ENCODE measurements around the gene SERPINB10. TPM values are rescaled to one million over a fixed set of nuclear protein-coding genes. Genes with fewer than 3 reads are reported as not detected.

Gene SERPINB10
- total RNA-seq, 1 donor from 2014 or later, result not detected

DNA sequence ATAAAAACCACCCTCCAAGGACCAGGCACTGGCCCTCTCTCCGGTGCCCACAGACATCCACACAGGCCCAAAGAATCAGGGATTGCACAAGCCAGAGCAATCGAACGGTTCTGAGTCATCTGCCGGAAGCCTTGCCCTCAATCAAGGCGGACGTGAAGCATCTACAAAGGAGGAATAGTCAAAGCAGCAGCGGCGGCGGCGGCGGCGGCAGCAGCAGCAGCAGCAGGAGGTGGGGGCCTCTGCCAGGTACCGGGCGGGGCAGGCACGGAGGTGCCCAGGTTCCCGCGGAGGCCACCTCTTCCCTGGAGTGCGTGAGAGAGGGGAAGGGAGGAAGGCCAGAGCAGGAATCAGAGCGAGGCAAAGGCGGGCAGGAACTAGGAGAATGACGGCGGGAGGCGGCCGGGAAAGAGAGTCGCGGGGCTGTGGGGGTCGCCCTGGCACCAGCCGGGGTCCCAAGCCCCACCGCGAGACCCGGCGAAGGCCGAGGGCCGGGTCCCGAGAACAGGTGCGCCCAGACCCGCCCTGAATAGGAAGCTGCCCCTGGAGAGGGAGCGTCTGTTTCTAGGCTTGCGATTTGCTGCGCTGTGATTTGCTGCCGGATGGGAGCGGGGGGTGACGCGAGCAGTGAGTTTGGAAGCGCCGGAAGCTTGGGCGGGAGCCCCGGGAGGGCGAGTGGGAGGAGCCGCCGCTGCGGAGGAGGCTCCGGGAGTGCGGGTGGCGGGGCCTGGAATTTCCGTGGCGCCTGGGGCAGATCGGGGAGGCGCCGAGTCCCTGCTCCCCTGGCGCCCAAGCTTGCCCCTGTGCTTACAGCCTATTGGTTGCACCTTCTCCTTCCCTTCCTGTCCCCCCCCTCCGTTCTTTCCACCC, 62.4 kb downstream of the SERPINB10 start, which contains the start of gene SERPINB8:
Gene SERPINB8, plus strand, starts transcription at position 140 of the 867 bp plus-strand sequence. CDS start 8,228 bp downstream, outside the sequence.
- peak; percentile 96 for DNase-seq
- peak; percentile 99 for ATAC-seq (ENCODE audit: poor library complexity)
- intact Hi-C loops (cut with DNase I), result no loop called here

DNA sequence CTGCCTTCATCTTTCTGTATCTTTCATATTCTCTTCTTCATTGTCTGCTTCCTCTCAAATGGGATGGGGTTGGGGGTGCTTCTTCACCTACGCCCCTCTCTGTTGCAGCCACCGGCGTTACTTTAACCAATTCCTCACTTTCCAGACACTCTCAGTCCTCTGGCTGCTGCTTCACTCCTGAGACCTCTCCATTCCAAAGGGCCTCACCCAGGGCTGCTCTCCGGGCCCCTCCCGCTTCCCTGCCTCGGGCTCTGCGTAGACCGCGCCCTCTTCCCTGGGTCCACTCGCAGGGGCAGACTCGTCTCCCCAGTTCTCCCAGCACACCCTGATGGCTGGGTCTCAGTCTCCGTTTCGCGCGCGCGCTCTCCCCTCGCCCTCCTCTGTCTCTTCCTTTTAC, 63.0 kb downstream of the SERPINB10 start:
- DNase-seq (peak; percentile 65), ATAC-seq (ENCODE audit: poor library complexity) (peak; percentile 64)
- intact Hi-C loops (cut with DNase I), result no loop called here

DNA sequence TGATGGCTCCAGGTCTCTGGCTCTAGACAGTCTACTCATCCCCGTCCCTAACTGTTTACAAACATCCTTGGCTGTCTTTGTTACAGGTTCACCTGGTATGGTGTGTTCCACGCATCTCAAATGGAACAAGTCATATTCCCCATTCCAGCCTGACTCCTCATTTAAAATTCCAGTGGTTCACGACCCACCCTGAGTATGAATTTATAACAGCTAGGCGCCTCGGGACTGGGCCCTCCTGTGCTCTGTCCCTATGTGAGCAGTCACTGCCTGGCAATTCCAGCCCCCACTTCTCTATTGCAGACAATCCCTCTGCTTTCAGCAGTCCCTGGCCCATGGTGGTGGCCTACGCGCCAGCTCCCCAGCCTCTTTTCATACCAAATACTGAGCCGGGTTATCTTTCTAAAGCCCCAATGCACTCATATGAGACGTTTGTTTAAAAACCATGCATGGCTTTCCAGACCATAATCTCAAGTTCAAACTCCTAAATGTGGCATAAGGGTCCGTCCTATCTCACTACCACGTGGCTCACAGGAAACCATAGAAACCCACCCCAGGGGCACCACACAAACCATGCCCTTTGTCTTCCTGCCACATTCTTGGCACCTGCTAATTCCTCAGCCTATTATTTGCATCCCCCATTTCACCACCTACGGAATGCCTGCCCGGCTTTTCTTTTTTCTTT, 63.7 kb downstream of the SERPINB10 start:
- no peak for ATAC-seq (ENCODE audit: poor library complexity)
- intact Hi-C loops (cut with DNase I), result no loop called here

DNA sequence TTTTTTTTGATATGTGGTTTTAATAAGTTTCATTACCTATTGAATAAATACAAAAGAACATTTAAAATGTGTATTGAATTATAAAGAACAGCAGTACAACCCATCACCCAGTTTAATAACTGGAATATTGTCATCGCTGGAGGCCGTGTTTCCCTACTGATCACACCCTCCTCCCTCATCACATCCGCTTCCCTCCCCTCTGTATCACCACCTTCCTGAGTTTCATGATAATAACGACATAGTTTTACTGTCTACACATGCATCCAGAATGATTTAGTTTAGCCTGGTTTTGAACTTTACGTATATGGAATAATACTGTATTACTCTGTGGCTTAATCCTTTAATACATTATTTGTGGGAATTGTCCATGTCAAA, 64.2 kb downstream of the SERPINB10 start:
- intact Hi-C loops (cut with DNase I), result no loop called here
- DNase-seq, result no peak
- no peak for ATAC-seq (ENCODE audit: poor library complexity)

More for the DNA sequence above, 63.7 kb downstream of the SERPINB10 start:
- DNase-seq, result no peak

DNA sequence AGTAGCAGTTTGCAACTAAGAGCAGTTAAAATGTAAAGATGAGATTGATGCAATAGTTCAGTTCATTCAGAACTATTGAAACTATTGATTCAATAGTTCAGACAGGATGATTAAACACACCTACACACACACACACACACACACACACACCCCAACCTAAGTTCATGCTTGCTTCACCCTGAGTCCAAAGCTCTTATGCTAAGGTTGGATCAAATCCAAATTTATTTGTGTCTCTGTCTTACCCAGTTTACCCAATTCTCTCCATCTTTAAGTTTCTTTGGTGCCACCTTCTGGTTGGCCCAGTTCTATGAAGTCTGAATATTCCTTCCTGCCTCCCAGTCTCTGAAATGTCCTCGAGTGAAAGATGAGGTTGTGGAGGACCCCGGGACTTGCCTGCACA, 67.2 kb downstream of the SERPINB10 start:
- no peak for DNase-seq
- no peak for ATAC-seq (ENCODE audit: poor library complexity)
- intact Hi-C loops (cut with DNase I), result no loop called here

DNA sequence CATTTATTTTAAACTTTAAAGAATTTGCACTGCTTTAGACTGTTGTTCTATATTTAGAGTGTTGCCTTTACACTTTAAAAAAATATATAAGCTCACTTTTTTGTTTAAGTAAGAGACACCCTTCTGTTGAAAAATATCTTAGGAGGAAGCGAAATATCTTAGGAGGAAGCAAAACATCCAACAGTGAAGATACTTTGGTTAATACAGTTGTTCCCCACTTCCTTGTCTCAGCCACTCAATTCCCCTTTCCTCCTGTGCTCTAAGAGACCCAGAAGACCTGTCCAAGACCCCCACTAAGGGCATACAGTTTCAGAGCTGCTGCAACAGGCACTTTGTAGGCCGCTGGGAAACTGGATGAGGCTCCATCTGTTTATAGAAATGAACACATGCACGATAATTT, 67.9 kb downstream of the SERPINB10 start:
- intact Hi-C loops (cut with DNase I), result no loop called here
- no peak for ATAC-seq (ENCODE audit: poor library complexity)
- no peak for DNase-seq

DNA sequence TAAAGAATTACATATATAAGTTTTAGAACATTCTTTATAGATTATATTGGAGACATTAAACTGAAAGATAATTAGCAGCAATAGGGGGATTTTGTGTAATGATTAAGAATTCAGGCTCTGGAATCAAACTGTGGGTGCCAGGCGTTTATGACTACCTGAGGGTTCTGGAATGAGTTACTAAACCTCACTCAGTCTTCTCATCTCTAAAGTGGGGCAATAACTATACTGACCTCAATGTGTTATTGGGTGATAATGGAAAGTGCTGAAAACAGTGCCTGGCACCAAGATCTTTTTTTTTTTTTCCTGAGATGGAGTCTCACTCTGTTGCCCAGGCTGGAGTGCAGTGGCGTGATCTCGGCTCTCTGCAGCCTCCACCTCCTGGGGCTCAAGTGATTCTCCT, 69.3 kb downstream of the SERPINB10 start:
- DNase-seq, result no peak
- intact Hi-C loops (cut with DNase I), result no loop called here
- no peak for ATAC-seq (ENCODE audit: poor library complexity)

DNA sequence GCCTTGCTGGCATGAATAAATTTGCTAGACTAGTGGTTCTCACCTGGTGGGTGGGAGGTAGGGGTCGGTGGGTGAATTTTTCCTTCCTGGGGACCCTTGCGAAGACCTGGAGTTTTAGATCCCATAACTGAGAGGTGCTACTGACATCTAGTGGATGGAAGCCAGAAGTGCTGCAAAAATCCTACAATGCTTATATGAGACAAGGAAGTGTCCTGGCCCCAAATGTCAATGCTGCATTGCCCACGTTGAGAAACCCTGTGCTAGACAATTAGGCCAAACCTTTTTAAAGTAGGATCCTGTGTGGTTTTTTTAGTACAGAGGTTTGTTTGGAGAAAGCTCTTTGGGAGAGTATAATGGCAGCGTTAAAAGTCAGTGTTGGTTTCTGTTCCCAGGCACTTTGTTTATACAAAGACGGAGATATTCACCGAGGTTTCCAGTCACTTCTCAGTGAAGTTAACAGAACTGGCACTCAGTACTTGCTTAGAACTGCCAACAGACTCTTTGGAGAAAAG, 71.7 kb downstream of the SERPINB10 start:
- intact Hi-C loops (cut with DNase I), result no loop called here
- no peak for DNase-seq
- ATAC-seq (ENCODE audit: poor library complexity), result peak; percentile 93

DNA sequence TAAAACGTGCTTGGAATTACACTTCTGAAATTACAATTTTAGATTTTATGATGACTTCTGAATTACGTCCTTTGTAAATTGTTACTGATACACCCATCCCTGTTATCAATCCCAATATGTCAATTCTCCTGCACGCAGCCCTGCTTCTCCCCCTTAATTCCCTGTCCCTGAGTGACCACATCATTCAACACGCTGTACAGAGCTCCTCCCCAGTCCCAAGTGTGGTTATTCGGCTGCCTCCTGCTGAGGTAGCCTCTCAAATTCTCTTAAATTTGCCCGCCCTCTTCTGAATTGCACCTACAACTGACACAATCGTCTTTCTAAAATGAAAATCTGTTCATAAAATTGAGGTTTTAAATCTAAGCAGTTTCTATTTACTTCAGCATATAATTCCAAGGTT, 72.3 kb downstream of the SERPINB10 start:
- no peak for ATAC-seq (ENCODE audit: poor library complexity)
- intact Hi-C loops (cut with DNase I), result no loop called here
- DNase-seq, result no peak

DNA sequence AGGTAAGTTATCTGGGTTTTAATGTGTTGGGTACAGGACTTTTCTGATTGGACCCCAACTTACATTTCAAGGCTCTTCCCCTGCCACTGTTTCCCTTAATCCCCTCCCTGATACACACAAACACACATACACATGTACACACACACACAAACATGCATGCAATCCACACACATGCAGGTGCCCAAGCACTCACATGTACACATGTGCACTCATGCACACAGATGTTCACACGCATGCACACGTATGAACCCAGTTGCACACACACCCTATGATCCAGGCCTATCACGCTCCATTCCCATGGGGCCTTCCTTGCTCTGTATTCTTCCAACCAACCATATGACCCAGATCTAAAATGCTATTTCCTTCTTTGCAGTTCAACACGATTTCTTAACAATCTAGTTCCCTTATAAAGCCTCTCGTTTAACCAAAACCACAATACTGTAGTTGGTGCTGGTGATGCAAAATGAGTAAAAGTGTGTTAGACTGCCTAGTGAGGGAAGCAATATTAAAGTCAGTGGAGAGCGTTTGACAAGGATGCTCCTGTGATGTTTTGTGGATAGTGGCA, 73.2 kb downstream of the SERPINB10 start:
- no peak for DNase-seq
- ATAC-seq (ENCODE audit: poor library complexity), result no peak
- intact Hi-C loops (cut with DNase I), result no loop called here

DNA sequence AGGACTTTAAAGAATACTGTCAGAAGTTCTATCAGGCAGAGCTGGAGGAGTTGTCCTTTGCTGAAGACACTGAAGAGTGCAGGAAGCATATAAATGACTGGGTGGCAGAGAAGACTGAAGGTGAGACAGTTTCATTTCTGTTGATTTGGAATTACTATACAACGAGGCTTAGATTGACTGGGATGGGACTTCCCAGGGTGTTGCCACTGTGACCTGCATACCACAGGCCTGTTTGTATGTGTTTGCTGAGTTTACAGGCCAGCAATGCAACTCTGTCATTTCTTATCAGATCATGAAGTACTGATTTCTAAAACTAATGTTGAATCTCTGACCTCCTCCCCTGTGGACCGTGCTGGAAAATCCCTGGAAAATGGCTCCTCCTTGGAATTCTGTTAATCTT, 74.0 kb downstream of the SERPINB10 start:
- ATAC-seq (ENCODE audit: poor library complexity), result no peak
- intact Hi-C loops (cut with DNase I), result no loop called here
- DNase-seq, result no peak

DNA sequence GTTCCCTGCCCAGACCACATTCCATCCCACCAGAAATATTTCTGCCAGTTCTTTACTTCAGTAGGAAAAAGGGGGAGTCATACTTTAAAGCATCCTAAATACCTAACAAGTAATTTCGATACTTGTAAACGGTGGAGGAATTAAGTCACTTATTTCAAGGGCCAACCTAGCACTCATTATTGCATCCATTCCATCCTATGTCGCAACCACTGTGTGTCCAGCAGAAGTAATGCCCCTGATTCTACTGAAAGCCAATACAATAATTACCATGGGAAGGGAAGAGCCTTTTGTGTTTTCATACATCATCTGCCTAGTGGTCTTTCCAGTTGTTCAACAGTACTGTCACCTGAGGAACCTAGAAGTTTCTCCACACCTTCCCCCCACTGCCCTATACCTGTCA, 74.6 kb downstream of the SERPINB10 start:
- ATAC-seq (ENCODE audit: poor library complexity) (no peak), DNase-seq (no peak)
- intact Hi-C loops (cut with DNase I), result no loop called here

Other genes with a start within 250 kb of the SERPINB10 start
- not detected for gene SERPINB3, start 246.1 kb upstream of the SERPINB10 start, total RNA-seq
- gene SERPINB11, start 205.0 kb upstream of the SERPINB10 start, total RNA-seq, result not detected
- gene SERPINB7, start 132.5 kb upstream of the SERPINB10 start, total RNA-seq, result not detected
- not detected for gene SERPINB2, start 20.3 kb upstream of the SERPINB10 start, total RNA-seq
- gene HMSD, start 41.3 kb downstream of the SERPINB10 start, total RNA-seq, result 0.27 TPM
- 1.6 TPM for gene SERPINB8, start 62.1 kb downstream of the SERPINB10 start, total RNA-seq
- not detected for gene LINC00305, start 241.1 kb downstream of the SERPINB10 start, total RNA-seq

All from Right ventricle myocardium superior (tissue), 1 donor.